Neural cell (in vitro differentiated cells): ENCODE measurements around the gene DOHH. TPM values are rescaled to one million over a fixed set of nuclear protein-coding genes. Genes with fewer than 3 reads are reported as not detected.

Experiments
- H2AFZ ChIP-seq: fragments of 200-600, 300-800 bp; sonication (generic), shearing (Covaris generic); 2 replicates; pipeline ENCODE4 v1.6.0; 2014; ENCODE audit warnings: low read depth, mild to moderate bottlenecking, antibody characterized with exemption, low read length, moderate library complexity
- H3F3A ChIP-seq: fragments of 200-600 bp; shearing (Covaris generic); 2 replicates; pipeline ENCODE4 v1.6.1; 2016; ENCODE audit warnings: mild to moderate bottlenecking, moderate library complexity, mixed read lengths, antibody characterized with exemption, low read length; ENCODE audit not compliant: insufficient read depth, poor library complexity, severe bottlenecking
- H3K27ac ChIP-seq: fragments of 200-600, 300-800 bp; sonication (generic), shearing (Covaris generic); 2 replicates; pipeline ENCODE4 v1.5.1; 2014; ENCODE audit warnings: mild to moderate bottlenecking, low read length, moderate library complexity
- H3K27me3 ChIP-seq: fragments of 300-800, 200-600 bp; sonication (generic), shearing (Covaris generic); 2 replicates; pipeline ENCODE4 v1.6.0; 2014; ENCODE audit warnings: mild to moderate bottlenecking, low read depth, low read length, moderate library complexity; ENCODE audit not compliant: insufficient read depth
- H3K36me3 ChIP-seq: fragments of 300-800, 200-600 bp; sonication (generic), shearing (Covaris generic); 2 replicates; pipeline ENCODE4 v1.5.1; 2014; ENCODE audit warnings: mild to moderate bottlenecking, antibody characterized with exemption, low read length, moderate library complexity; ENCODE audit not compliant: insufficient read depth
- H3K4me2 ChIP-seq: fragments of 300-800, 200-600 bp; sonication (generic), shearing (Covaris generic); 2 replicates; pipeline ENCODE4 v1.6.0; 2014; ENCODE audit warnings: mild to moderate bottlenecking, low read length
- H3K4me3 ChIP-seq: fragments of 300-800, 200-600 bp; sonication (generic), shearing (Covaris generic); 2 replicates; pipeline ENCODE4 v1.5.1; 2014; ENCODE audit warnings: mild to moderate bottlenecking, low read length, moderate library complexity
- H3K79me2 ChIP-seq: fragments of 200-600 bp; shearing (Covaris generic); replicated peaks from 2 replicates; pipeline ENCODE4 v1.6.0; 2014; ENCODE audit warnings: mild to moderate bottlenecking, low read length, moderate library complexity; ENCODE audit not compliant: insufficient read depth
- H3K9ac ChIP-seq: fragments of 300-800, 200-600 bp; sonication (generic), shearing (Covaris generic); 2 replicates; pipeline ENCODE4 v1.6.1; 2016; ENCODE audit warnings: mild to moderate bottlenecking, low read length, mixed read lengths
- H3K9me2 ChIP-seq: fragments of 200-600 bp; shearing (Covaris generic); 2 replicates; pipeline ENCODE4 v1.6.1; 2016; ENCODE audit warnings: mild to moderate bottlenecking, low read length, mixed read lengths; ENCODE audit not compliant: insufficient read depth
- H3K9me3 ChIP-seq: fragments of 200-600, 300-800 bp; sonication (generic), shearing (Covaris generic); 2 replicates; pipeline ENCODE4 v1.6.1; 2016; ENCODE audit warnings: mild to moderate bottlenecking, mixed run types, low read length, moderate library complexity, mixed read lengths
- H4K20me1 ChIP-seq: fragments of 200-600 bp; shearing (Covaris generic); 2 replicates; pipeline ENCODE4 v1.6.1; 2016; ENCODE audit warnings: mild to moderate bottlenecking, mixed run types; ENCODE audit not compliant: insufficient read depth
- EP300 ChIP-seq: fragments of 450-650 bp; conservative IDR thresholded peaks from 2 replicates; pipeline ENCODE4 v1.6.1; 2014; ENCODE audit warnings: antibody characterized with exemption, mild to moderate bottlenecking, moderate library complexity; ENCODE audit not compliant: poor library complexity, severe bottlenecking
- EZH2 ChIP-seq: fragments of 200-600, 300-800 bp; shearing (Covaris generic), sonication (generic); IDR thresholded peaks from 2 replicates; pipeline ENCODE4 v1.6.1; 2014; ENCODE audit warnings: antibody characterized with exemption, low read length, borderline replicate concordance, mild to moderate bottlenecking; ENCODE audit not compliant: insufficient read depth, poor library complexity, severe bottlenecking
- MXI1 ChIP-seq: fragments of 450-650 bp; conservative IDR thresholded peaks from 2 replicates; pipeline ENCODE4 v1.6.1; 2014; ENCODE audit warnings: antibody characterized with exemption, mild to moderate bottlenecking; ENCODE audit not compliant: poor library complexity, severe bottlenecking
- POLR2AphosphoS5 ChIP-seq: IDR thresholded peaks from 2 replicates; pipeline ENCODE4 v1.6.1; 2012
- RAD21 ChIP-seq: fragments of 450-650 bp; conservative IDR thresholded peaks from 2 replicates; pipeline ENCODE4 v1.6.1; 2014; ENCODE audit warnings: antibody characterized with exemption, mild to moderate bottlenecking, moderate library complexity
- SMC3 ChIP-seq: fragments of 450-650 bp; conservative IDR thresholded peaks from 2 replicates; pipeline ENCODE4 v1.6.1; 2014; ENCODE audit warnings: antibody characterized with exemption, mild to moderate bottlenecking, moderate library complexity; ENCODE audit not compliant: poor library complexity
- TAF1 ChIP-seq: IDR thresholded peaks from 2 replicates; pipeline ENCODE4 v1.6.1; 2012; ENCODE audit warnings: low read depth
- polyA plus RNA-seq: library from polyadenylated mRNA; depleted of rRNA; stranded (reverse); fragments of >200 nt; gene quantifications from 2 replicates; pipeline ENCODE4 v1.2.3, GENCODE V29; 2014
- TF ChIP-seq, protein P1 (sequence below): IDR thresholded peaks from 2 replicates; pipeline ENCODE4 v1.6.1; 2012; ENCODE audit warnings: borderline replicate concordance
- TF ChIP-seq, protein P2 (sequence below): fragments of 450-650 bp; IDR thresholded peaks from 2 replicates; pipeline ENCODE4 v1.5.1; 2014; ENCODE audit warnings: antibody characterized with exemption, mild to moderate bottlenecking, moderate library complexity; ENCODE audit not compliant: poor library complexity, severe bottlenecking

The DOHH gene
- polyA plus RNA-seq, 1 donor from 2014 or later, result 20.3 TPM

DNA sequence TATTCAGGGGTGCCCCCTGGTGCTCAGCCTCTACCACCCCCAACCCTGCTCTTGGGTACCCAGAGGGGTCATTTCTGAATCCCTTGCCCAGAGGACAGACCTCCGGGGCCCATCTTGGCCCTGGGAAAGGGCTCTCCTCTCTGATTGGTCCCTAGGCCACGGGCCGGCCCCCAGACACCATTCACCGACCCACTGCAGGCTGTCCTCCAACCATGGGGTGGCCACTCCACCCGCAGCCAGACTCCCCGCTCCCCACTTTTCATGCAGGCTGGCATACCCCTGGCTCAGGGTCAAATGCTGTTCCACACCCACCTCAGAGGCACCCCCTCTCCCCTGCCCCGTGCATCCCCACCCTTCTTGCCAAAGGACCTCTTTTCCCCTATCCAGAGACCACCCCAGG is 34.9 kb downstream of the DOHH start:
- Histone ChIP-seq H3K79me2 (no peaks in the 10 kb centered on the region), H3K4me2 (no peak overlapping the region), H3F3A (no peaks in the 10 kb centered on the region), H3K27ac (no peak overlapping the region), H3K9me2 (no peaks in the 10 kb centered on the region), H3K36me3 (no peaks in the 10 kb centered on the region), H2AFZ (no peak overlapping the region), H4K20me1 (no peaks in the 10 kb centered on the region), H3K27me3 (peaks cover 45% of the 10 kb centered on the region), H3K4me3 (no peak overlapping the region), H3K9me3 (no peaks in the 10 kb centered on the region), H3K9ac (no peak overlapping the region)
- TF ChIP-seq SMC3 (no peak), POLR2AphosphoS5 (no peak), EZH2 (no peak)
- TF ChIP-seq, protein P1, sequence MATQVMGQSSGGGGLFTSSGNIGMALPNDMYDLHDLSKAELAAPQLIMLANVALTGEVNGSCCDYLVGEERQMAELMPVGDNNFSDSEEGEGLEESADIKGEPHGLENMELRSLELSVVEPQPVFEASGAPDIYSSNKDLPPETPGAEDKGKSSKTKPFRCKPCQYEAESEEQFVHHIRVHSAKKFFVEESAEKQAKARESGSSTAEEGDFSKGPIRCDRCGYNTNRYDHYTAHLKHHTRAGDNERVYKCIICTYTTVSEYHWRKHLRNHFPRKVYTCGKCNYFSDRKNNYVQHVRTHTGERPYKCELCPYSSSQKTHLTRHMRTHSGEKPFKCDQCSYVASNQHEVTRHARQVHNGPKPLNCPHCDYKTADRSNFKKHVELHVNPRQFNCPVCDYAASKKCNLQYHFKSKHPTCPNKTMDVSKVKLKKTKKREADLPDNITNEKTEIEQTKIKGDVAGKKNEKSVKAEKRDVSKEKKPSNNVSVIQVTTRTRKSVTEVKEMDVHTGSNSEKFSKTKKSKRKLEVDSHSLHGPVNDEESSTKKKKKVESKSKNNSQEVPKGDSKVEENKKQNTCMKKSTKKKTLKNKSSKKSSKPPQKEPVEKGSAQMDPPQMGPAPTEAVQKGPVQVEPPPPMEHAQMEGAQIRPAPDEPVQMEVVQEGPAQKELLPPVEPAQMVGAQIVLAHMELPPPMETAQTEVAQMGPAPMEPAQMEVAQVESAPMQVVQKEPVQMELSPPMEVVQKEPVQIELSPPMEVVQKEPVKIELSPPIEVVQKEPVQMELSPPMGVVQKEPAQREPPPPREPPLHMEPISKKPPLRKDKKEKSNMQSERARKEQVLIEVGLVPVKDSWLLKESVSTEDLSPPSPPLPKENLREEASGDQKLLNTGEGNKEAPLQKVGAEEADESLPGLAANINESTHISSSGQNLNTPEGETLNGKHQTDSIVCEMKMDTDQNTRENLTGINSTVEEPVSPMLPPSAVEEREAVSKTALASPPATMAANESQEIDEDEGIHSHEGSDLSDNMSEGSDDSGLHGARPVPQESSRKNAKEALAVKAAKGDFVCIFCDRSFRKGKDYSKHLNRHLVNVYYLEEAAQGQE, result no peak
- TF ChIP-seq, protein P2, sequence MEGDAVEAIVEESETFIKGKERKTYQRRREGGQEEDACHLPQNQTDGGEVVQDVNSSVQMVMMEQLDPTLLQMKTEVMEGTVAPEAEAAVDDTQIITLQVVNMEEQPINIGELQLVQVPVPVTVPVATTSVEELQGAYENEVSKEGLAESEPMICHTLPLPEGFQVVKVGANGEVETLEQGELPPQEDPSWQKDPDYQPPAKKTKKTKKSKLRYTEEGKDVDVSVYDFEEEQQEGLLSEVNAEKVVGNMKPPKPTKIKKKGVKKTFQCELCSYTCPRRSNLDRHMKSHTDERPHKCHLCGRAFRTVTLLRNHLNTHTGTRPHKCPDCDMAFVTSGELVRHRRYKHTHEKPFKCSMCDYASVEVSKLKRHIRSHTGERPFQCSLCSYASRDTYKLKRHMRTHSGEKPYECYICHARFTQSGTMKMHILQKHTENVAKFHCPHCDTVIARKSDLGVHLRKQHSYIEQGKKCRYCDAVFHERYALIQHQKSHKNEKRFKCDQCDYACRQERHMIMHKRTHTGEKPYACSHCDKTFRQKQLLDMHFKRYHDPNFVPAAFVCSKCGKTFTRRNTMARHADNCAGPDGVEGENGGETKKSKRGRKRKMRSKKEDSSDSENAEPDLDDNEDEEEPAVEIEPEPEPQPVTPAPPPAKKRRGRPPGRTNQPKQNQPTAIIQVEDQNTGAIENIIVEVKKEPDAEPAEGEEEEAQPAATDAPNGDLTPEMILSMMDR, result no peak

DNA sequence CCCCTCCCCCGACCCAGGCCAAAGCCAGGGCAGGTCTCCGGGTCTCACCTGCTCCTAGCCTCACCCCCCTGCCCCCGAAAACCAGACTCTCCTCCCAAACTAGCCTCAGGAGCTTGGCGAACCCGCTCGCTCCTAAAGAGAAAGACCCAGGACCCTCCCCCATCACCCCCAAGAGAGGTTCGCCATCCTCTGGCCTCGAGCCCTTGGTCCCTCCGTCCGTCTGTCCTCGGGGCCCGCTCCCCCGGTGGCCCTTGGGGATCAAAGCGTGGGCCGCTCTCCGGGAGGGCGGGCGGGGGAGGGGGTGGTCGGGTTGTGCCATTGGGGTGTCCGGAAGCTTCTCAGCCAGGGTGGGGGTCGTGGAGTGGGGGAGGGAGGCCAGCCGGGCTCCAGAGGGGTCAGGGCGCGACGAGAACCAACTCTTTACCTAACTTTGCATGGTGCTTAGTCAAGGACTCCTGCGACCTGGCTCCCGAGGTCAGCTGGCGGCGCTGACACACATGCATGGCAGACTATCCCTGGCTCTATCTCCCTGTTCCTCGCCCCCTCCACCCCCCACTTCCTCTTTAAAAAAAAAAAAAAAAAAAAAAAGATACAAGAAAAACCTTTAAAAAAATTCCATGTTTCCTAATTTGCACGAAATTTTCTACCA is 35.8 kb downstream of the DOHH start:
- Histone ChIP-seq H3K9me2 (no peaks in the 10 kb centered on the region), H3F3A (no peaks in the 10 kb centered on the region), H3K36me3 (no peaks in the 10 kb centered on the region), H3K9ac (no peak overlapping the region), H3K4me2 (no peak overlapping the region), H3K27me3 (peaks cover 40% of the 10 kb centered on the region), H2AFZ (no peak overlapping the region), H3K79me2 (no peaks in the 10 kb centered on the region), H4K20me1 (no peaks in the 10 kb centered on the region), H3K27ac (no peak overlapping the region), H3K4me3 (no peak overlapping the region), H3K9me3 (no peaks in the 10 kb centered on the region)
- TF ChIP-seq RAD21, result no peak
- no peak for TF ChIP-seq POLR2AphosphoS5
- TF ChIP-seq EP300, result no peak
- no peak for TF ChIP-seq SMC3
- TF ChIP-seq, protein P1, result no peak
- TF ChIP-seq, protein P2, result no peak
- TF ChIP-seq EZH2, result no peak
- TF ChIP-seq TAF1, result no peak
- TF ChIP-seq MXI1, result no peak
